GM10266 (cell line): ENCODE data around the gene GNL3L.
"Not testable (repeated sequence)": the region's sequence is repeated elsewhere in the genome, so short reads cannot be mapped to it uniquely, and the experiment has no call there.

Experiments
- DNase-seq: peaks from one replicate; pipeline ENCODE4 v3.0.0; 2012; ENCODE audit errors: extremely low spot score
- TF ChIP-seq, protein P1 (sequence below): IDR thresholded peaks from 2 replicates; pipeline ENCODE4 v1.5.1; 2012; ENCODE audit warnings: mild to moderate bottlenecking, low read depth; ENCODE audit not compliant: control insufficient read depth, insufficient read depth; ENCODE audit errors: missing control alignments

Gene GNL3L

DNA sequence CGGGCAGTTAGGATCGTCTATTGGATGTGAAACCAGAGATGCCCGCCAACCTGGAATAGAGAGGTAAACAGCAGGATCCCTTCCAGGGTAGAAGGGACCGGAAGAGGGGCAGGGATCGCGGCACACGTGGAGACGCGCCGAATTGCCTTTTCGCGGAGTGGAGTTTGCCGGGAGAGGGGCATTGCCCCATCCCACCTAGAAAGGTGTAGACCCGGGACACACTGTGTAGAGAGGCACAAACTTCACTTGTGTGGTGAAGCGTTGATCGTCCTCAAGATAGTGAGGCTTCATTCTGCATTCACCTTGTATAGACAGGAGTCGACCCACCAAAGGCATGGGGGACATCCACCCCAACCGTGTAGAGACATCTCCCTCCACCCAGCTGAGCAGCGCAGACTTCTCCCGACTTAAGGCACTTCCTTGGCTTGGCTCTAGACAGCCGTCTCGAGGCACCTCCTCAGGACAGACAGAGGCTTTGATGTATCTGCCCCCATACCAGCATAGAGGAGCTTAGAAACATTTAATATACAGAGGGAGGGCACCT lies 410 bp downstream of the GNL3L start:
- DNase-seq: peak; percentile 4
- TF ChIP-seq, protein P1, sequence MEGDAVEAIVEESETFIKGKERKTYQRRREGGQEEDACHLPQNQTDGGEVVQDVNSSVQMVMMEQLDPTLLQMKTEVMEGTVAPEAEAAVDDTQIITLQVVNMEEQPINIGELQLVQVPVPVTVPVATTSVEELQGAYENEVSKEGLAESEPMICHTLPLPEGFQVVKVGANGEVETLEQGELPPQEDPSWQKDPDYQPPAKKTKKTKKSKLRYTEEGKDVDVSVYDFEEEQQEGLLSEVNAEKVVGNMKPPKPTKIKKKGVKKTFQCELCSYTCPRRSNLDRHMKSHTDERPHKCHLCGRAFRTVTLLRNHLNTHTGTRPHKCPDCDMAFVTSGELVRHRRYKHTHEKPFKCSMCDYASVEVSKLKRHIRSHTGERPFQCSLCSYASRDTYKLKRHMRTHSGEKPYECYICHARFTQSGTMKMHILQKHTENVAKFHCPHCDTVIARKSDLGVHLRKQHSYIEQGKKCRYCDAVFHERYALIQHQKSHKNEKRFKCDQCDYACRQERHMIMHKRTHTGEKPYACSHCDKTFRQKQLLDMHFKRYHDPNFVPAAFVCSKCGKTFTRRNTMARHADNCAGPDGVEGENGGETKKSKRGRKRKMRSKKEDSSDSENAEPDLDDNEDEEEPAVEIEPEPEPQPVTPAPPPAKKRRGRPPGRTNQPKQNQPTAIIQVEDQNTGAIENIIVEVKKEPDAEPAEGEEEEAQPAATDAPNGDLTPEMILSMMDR: no peak

DNA sequence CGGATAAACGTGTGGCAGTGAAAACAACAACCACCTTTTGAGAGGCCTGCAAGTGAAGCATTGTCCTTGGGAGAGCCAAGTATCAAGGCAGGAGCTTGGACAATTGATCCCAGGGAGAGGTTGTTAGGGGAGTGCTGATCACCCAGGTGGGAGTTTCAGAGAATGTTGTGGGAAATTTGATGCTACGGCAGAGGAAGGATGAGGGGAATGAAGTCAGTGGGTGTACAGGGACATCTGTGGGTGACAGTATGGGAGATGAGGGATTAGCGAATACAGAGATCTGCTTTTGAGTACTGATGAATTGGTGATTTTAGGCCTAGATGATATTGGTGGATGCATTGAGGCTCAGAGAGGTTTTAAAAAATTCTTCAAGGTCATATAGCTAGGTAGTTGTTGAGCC lies 4.3 kb downstream of the GNL3L start:
- DNase-seq: no peak
- TF ChIP-seq, protein P1: no peak

DNA sequence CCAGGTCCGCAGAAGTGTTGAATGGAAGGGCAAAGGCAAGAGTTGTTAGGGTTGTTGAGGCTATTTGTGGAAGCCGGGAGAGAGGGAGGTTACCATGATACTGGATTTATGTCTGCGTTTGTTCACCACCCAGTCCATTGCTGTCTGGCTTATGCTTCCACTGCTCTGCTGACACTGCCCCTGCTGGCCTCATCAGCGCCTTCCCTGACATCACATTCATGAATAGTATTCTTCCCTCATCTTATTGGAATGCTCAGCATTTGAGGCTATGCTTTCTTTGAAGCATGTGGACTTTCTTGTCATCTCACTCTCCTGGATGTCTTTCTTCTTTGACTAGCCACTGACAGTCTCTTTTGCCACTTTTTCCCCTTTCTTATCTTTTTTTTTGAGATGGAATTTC lies 10.3 kb downstream of the GNL3L start:
- DNase-seq: no peak
- TF ChIP-seq, protein P1: no peak

DNA sequence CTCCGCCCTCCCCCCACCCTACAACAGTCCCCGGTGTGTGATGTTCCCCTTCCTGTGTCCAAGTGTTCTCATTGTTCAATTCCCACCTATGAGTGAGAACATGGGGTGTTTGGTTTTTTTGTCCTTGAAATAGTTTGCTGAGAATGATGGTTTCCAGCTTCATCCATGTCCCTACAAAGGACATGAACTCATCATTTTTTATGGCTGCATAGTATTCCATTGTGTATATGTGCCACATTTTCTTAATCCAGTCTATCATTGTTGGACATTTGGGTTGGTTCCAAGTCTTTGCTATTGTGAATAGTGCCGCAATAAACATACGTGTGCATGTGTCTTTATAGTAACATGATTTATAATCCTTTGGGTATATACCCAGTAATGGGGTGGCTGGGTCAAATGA lies 12.2 kb downstream of the GNL3L start:
- DNase-seq: not testable (repeated sequence)

DNA sequence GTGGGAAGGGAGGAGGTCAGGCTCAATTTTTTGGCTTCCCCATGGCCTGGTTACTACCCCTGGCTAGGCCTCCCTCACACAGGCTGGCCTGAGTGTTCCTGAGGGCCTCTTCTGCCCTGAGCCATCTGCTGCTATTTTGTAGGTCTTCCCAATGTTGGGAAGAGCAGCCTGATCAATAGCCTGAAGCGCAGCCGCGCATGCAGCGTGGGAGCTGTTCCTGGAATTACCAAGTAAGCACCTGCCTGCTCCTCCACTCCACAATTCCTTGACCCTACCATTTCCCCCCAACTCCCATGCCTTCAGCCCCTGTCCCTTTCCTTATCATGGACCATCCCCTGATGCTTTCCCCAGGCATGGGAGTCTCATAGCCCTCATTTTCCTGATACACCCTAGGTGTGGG lies 20.8 kb downstream of the GNL3L start:
- no peak for DNase-seq
- TF ChIP-seq, protein P1: no peak

DNA sequence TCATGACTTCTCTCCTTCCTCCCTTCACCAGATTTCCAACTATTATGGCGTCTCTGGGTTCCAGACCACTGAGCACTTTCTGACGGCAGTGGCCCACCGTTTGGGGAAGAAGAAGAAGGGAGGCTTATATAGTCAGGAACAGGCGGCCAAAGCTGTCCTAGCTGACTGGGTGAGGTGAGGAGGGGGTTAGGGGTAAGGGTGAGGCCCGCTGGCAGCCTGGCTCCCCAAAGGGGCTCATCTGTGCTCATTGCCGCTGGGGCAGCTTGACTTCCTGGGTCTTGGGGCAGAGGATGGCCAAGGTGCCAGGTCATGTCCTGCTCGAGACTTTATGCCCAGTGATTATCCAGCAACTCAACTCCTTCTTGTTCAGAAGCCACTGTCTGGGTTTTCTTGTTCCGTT lies 21.8 kb downstream of the GNL3L start:
- TF ChIP-seq, protein P1: no peak
- no peak for DNase-seq

DNA sequence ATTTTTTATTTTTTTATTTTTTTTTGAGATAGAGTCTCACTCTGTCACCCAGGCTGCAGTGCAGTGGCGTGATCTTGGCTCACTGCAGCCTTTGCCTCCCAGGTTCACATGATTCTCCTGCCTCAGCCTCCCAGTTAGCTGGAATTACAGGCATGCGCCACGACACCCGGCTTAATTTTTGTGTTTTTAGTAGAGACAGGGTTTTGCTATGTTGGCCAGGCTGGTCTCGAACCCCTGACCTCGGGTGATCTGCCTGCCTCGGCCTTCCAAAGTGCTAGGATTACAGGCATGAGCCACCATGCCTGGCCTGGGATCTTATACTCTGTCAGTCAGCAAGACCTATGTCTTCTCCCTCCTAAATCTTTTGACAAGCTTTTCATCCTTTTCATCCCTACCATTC lies 25.0 kb downstream of the GNL3L start:
- DNase-seq: not testable (repeated sequence)

DNA sequence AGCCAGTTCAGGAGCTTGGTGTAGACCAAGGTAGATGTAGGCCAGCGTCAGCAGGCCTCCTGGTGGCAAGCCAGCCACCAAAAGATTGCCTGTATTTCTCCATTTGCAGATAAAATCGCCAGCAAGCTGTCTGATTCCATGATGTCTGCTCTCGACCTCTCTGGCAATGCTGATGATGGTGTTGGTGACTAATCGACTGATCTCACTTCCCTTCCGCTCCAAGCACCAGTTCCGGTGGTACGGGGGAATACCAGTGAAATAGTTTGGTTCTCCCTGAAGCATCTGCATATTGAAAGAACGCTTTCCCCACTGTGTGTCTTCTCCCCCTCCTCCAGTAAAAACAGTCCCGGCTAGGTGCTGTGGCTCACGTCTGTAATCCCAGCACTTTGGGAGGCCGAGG lies 30.4 kb downstream of the GNL3L start:
- TF ChIP-seq, protein P1: no peak
- DNase-seq: no peak
